ENCODE data around the gene REV1. TPM values are rescaled to one million over a fixed set of nuclear protein-coding genes. Genes with fewer than 3 reads are reported as not detected.

REV1 gene
- total RNA-seq, 2 experiments from 2014 or later = 51.6 to 68.1 TPM

DNA sequence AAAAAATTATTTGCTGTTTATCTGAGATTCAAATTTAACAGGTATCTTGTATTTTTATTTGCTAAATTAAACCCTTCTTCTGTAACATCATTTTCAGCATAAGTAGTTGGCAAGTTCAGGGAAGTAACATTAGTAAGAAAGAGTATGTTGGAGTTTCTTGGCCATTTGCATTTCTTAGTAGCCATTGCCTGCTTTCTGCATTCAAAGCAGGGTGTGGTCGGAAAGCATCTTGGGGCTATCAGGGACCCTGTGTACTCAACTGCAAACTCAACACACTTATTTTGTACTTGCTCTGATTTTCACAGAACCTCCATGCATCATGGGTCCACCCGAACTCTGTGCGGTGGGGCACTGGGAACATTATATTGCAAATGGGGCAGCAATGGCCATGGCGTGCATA, 30.4 kb upstream of the REV1 start:
- DNase-seq (ENCODE audit: low spot score) = no peak
- ChIA-PET CTCF (ENCODE audit: unreplicated experiment) (no interaction called here), POLR2A (interaction anchor here (0.9 kb wide), 1 partner anchor 37 kb away, joined by 6 read pairs; no protein-coding TSS in a partner anchor)
- Histone ChIP-seq H3K4me3 (ENCODE audit: low read depth, low read length, poor library complexity, severe bottlenecking) (no peak overlapping the region), H3K36me3 (ENCODE audit: insufficient read depth, low read length) (no peaks in the 10 kb centered on the region), H3K4me2 (ENCODE audit: low read length) (no peak overlapping the region), H3K79me2 (ENCODE audit: insufficient read depth, low read depth, low read length) (no peaks in the 10 kb centered on the region), H3K9me2 (ENCODE audit: insufficient read depth, low read length) (no peaks in the 10 kb centered on the region), H4K20me1 (ENCODE audit: insufficient read depth, low read length) (no peaks in the 10 kb centered on the region), H2AFZ (ENCODE audit: low read length) (no peak overlapping the region), H3K4me1 (ENCODE audit: insufficient read depth, low read length, poor library complexity, severe bottlenecking) (no peaks in the 10 kb centered on the region), H3K27ac (ENCODE audit: low read depth, low read length, poor library complexity, severe bottlenecking) (no peak overlapping the region), H3K9me3 (ENCODE audit: low read length) (no peaks in the 10 kb centered on the region)
- TF ChIP-seq EZH2phosphoT487 (IDR thresholded peaks at IDR 0.05; ENCODE audit: borderline replicate concordance, low read depth, low read length) (no peak), CTCF (conservative IDR thresholded peaks at IDR 0.05; ENCODE audit: low read length) (no peak)
- BruUV-seq (replicated peaks) = no TSS peak
- intact Hi-C loops (cut with micrococcal nuclease; ENCODE audit: unreplicated experiment) = no loop called here

DNA sequence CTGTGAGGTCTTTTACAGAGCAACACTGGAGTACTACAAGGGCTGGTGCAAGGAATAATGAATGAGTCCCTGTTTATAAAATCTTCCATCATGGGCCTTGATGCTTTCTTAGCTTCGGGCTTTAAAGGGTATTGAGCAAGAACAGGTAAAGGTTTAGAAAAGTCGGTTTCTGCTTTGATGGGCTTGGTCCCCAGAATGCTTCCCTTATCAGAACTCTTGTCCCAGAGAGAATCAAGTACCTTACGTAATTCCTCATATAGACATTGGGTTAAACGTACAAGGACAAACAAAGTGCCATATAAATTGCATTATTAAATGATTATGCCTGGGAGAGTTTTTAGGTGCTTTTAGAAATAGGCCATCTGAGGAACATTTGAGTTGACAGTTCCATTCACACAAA, 24.5 kb upstream of the REV1 start:
- no peak for TF ChIP-seq CTCF (conservative IDR thresholded peaks at IDR 0.05; ENCODE audit: low read length)
- intact Hi-C loops (cut with micrococcal nuclease; ENCODE audit: unreplicated experiment) = no loop called here
- H3K9me2 ChIP-seq (ENCODE audit: insufficient read depth, low read length) = no peaks in the 10 kb centered on the region
- ChIA-PET CTCF (ENCODE audit: unreplicated experiment) (no interaction called here), POLR2A (no interaction called here)
- no peaks in the 10 kb centered on the region for H3K9me3 ChIP-seq (ENCODE audit: low read length)
- H3K4me1 ChIP-seq (ENCODE audit: insufficient read depth, low read length, poor library complexity, severe bottlenecking) = no peaks in the 10 kb centered on the region
- no TSS peak for BruUV-seq (replicated peaks)
- DNase-seq (ENCODE audit: low spot score) = no peak
- H3K79me2 ChIP-seq (ENCODE audit: insufficient read depth, low read depth, low read length) = no peaks in the 10 kb centered on the region
- H2AFZ ChIP-seq (ENCODE audit: low read length) = no peak overlapping the region
- H3K27ac ChIP-seq (ENCODE audit: low read depth, low read length, poor library complexity, severe bottlenecking) = no peak overlapping the region
- no peak overlapping the region for H3K4me3 ChIP-seq (ENCODE audit: low read depth, low read length, poor library complexity, severe bottlenecking)
- no peak overlapping the region for H3K4me2 ChIP-seq (ENCODE audit: low read length)
- no peaks in the 10 kb centered on the region for H3K36me3 ChIP-seq (ENCODE audit: insufficient read depth, low read length)
- no peaks in the 10 kb centered on the region for H4K20me1 ChIP-seq (ENCODE audit: insufficient read depth, low read length)

- no peaks in the 10 kb centered on the region for H3K4me1 ChIP-seq (ENCODE audit: insufficient read depth, low read length, poor library complexity, severe bottlenecking)
- TF ChIP-seq CTCF (conservative IDR thresholded peaks at IDR 0.05; ENCODE audit: low read length) = no peak
- TF ChIP-seq EZH2phosphoT487 (IDR thresholded peaks at IDR 0.05; ENCODE audit: borderline replicate concordance, low read depth, low read length) = no peak
- DNase-seq (ENCODE audit: low spot score) = no peak
- intact Hi-C loops (cut with micrococcal nuclease; ENCODE audit: unreplicated experiment) = no loop called here
- H3K9me3 ChIP-seq (ENCODE audit: low read length) = no peaks in the 10 kb centered on the region
- H3K36me3 ChIP-seq (ENCODE audit: insufficient read depth, low read length) = no peaks in the 10 kb centered on the region
- ChIA-PET POLR2A (interaction anchor here (0.7 kb wide), 2 partner anchors 695 to 800 kb away, joined by 4 read pairs; no protein-coding TSS in a partner anchor), CTCF (ENCODE audit: unreplicated experiment) (no interaction called here)
- H2AFZ ChIP-seq (ENCODE audit: low read length) = no peak overlapping the region
- no peak overlapping the region for H3K4me3 ChIP-seq (ENCODE audit: low read depth, low read length, poor library complexity, severe bottlenecking)
- H3K4me2 ChIP-seq (ENCODE audit: low read length) = no peak overlapping the region
- H3K79me2 ChIP-seq (ENCODE audit: insufficient read depth, low read depth, low read length) = no peaks in the 10 kb centered on the region
- no peaks in the 10 kb centered on the region for H4K20me1 ChIP-seq (ENCODE audit: insufficient read depth, low read length)
- no peaks in the 10 kb centered on the region for H3K9me2 ChIP-seq (ENCODE audit: insufficient read depth, low read length)
- BruUV-seq (replicated peaks) = no TSS peak
- H3K27ac ChIP-seq (ENCODE audit: low read depth, low read length, poor library complexity, severe bottlenecking) = no peak overlapping the region
Observed at GRCh38 chr2:99512181-99512591, 22.4 kb upstream of the REV1 start.
